Uterus (tissue), 4 donors: ENCODE measurements around the gene NGLY1. TPM values are rescaled to one million over a fixed set of nuclear protein-coding genes. Genes with fewer than 3 reads are reported as not detected.

ENCODE experiments used
- DNase-seq, 2 donors: peaks; one replicate each; pipeline ENCODE4 v3.0.0-alpha.2; 2019 to 2020
- H3K27ac ChIP-seq, 2 donors: fragments of 200-600 bp; sonication (generic); 1 replicate in 1 of 2; 2 replicates in 1 of 2; pipeline ENCODE4 v1.5.1; 2016 to 2018
- H3K27me3 ChIP-seq, 2 donors: fragments of 200-600 bp; sonication (generic); one replicate each; pipeline ENCODE4 v1.5.1; 2018 to 2019; ENCODE audit warnings: control low read depth in 1 of 2
- H3K36me3 ChIP-seq, 2 donors: fragments of 200-600 bp; sonication (generic); one replicate each; pipeline ENCODE4 v1.5.1; 2019; ENCODE audit warnings: control low read depth in 1 of 2
- H3K4me1 ChIP-seq, 2 donors: fragments of 200-600 bp; sonication (generic); one replicate each; pipeline ENCODE4 v1.5.1; 2018 to 2019; ENCODE audit warnings: control low read depth in 1 of 2
- H3K4me3 ChIP-seq, 2 donors: fragments of 200-600 bp; sonication (generic); 1 replicate in 1 of 2; 2 replicates in 1 of 2; pipeline ENCODE4 v1.5.1; 2018 to 2019; ENCODE audit warnings: mild to moderate bottlenecking in 1 of 2
- H3K9me3 ChIP-seq, 2 donors: fragments of 200-600 bp; sonication (generic); one replicate each; pipeline ENCODE4 v1.5.1; 2019; ENCODE audit warnings: control low read depth in 1 of 2
- POLR2A ChIP-seq, 2 donors: fragments of 450-650 bp; IDR thresholded peaks; one replicate each; pipeline ENCODE4 v1.6.1; 2016; ENCODE audit warnings: antibody characterized with exemption in 2 of 2, mild to moderate bottlenecking in 1 of 2, moderate library complexity in 1 of 2
- intact Hi-C: fragments of 100-400 bp; cut with DNase I; formaldehyde crosslinking; loops from one replicate; pipeline ENCODE4 v1.15.1; 2023; ENCODE audit warnings: low total_unique reads
- total RNA-seq, 4 donors: library from RNA; depleted of rRNA in 3 of 4; stranded (reverse); fragments of >200 nt in 3 of 4; gene quantifications; one replicate each; pipeline versions ENCODE4 v1.1.0 to v1.2.4, GENCODE V29; 2014 to 2023
- TF ChIP-seq, protein P1 (sequence below), 4 experiments: fragments of 200-600 bp in 2 of 4; fragments of 450-650 bp in 2 of 4; sonication (generic) in 2 of 4; IDR thresholded peaks; one replicate each; pipeline ENCODE4 v1.5.1; 2016 to 2019; ENCODE audit warnings: antibody characterized with exemption in 4 of 4, mild to moderate bottlenecking in 2 of 4, moderate library complexity in 1 of 4
- donor health status: DM: yes; HTN: yes; CAD: no.

NGLY1 gene
- total RNA-seq, 4 donors from 2014 or later, result 7.4 to 59.2 (median 30.3) TPM

DNA sequence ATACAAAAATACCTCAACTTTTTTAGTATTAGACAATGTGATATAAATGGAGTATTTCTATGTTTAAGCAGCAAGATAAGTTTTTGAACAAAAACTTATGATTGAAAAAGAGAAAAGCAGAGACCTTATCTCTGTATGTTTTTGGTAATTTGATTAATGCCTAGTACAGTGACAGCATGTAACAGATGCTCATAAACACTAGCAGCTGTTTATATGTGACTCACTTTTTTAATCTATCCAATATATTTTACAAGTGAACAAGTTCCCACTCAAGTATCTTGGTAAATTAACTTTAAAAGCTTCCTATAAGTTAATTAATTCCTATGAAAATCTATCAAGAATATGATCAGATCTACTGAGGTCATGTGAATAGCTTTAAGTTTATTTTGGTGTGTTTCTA, 55.1 kb downstream of the NGLY1 start:
- no peak for DNase-seq
- Histone ChIP-seq H3K4me1 (no peaks in the 10 kb centered on the region), H3K4me3 (no peak overlapping the region), H3K27ac (no peak overlapping the region), H3K27me3 (no peaks in the 10 kb centered on the region), H3K36me3 (no peaks in the 10 kb centered on the region), H3K9me3 (no peaks in the 10 kb centered on the region)
- intact Hi-C loops, result no loop called here
- TF ChIP-seq, protein P1, sequence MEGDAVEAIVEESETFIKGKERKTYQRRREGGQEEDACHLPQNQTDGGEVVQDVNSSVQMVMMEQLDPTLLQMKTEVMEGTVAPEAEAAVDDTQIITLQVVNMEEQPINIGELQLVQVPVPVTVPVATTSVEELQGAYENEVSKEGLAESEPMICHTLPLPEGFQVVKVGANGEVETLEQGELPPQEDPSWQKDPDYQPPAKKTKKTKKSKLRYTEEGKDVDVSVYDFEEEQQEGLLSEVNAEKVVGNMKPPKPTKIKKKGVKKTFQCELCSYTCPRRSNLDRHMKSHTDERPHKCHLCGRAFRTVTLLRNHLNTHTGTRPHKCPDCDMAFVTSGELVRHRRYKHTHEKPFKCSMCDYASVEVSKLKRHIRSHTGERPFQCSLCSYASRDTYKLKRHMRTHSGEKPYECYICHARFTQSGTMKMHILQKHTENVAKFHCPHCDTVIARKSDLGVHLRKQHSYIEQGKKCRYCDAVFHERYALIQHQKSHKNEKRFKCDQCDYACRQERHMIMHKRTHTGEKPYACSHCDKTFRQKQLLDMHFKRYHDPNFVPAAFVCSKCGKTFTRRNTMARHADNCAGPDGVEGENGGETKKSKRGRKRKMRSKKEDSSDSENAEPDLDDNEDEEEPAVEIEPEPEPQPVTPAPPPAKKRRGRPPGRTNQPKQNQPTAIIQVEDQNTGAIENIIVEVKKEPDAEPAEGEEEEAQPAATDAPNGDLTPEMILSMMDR (IDR thresholded peaks at IDR 0.05), result no peak
- no peak for TF ChIP-seq POLR2A (IDR thresholded peaks at IDR 0.05)

DNA sequence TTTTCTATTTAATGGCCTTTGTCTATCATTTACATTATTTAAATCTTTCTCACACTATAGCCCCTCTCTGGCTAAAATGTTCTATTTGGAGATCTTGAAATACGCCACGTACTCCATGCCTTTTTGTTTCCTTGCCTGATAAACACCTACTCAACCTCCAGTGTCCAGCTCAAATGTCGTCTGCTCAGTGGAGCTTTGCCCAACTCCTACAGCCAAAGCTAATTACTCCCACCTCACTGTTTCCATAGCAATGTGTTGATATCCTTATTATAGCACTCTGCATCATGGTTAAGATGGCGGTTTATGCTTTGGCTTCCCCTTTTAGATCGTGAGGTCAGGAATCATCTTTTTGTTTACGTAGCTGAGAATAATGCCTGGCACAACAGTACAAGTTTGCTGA, 55.9 kb downstream of the NGLY1 start:
- TF ChIP-seq POLR2A (IDR thresholded peaks at IDR 0.05), result no peak
- TF ChIP-seq, protein P1 (IDR thresholded peaks at IDR 0.05), result no peak

DNA sequence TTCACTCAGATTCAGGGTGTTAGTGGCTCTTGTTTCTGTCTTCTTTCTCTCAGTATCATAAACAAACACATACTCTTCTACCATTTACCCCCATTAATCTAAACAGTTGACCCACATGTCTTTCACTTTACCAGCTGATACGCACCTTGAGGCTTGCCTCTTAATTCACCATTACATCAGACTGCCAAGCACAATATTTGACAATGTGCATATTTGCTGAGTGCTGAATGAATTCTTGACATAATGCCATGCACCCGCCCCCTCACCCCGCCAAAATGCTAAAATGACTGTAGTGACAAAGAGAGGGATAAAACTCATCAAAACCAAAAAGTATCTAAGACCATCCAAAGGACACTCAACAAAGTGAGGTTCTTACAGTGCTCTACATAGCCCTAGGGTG, 57.4 kb downstream of the NGLY1 start:
- no peaks in the 10 kb centered on the region for H3K36me3 ChIP-seq
- no peak overlapping the region for H3K27ac ChIP-seq
- H3K4me3 ChIP-seq, result no peak overlapping the region
- no peak for DNase-seq
- no peaks in the 10 kb centered on the region for H3K4me1 ChIP-seq
- no peaks in the 10 kb centered on the region for H3K27me3 ChIP-seq
- no peak for TF ChIP-seq POLR2A (IDR thresholded peaks at IDR 0.05)
- TF ChIP-seq, protein P1 (IDR thresholded peaks at IDR 0.05), result no peak
- no peaks in the 10 kb centered on the region for H3K9me3 ChIP-seq
- intact Hi-C loops, result no loop called here

More for the DNA sequence above, 55.9 kb downstream of the NGLY1 start:
- intact Hi-C loops, result no loop called here
- Histone ChIP-seq H3K4me1 (no peaks in the 10 kb centered on the region), H3K36me3 (no peaks in the 10 kb centered on the region), H3K27ac (no peak overlapping the region), H3K27me3 (no peaks in the 10 kb centered on the region), H3K9me3 (no peaks in the 10 kb centered on the region), H3K4me3 (no peak overlapping the region)
- DNase-seq, result no peak

DNA sequence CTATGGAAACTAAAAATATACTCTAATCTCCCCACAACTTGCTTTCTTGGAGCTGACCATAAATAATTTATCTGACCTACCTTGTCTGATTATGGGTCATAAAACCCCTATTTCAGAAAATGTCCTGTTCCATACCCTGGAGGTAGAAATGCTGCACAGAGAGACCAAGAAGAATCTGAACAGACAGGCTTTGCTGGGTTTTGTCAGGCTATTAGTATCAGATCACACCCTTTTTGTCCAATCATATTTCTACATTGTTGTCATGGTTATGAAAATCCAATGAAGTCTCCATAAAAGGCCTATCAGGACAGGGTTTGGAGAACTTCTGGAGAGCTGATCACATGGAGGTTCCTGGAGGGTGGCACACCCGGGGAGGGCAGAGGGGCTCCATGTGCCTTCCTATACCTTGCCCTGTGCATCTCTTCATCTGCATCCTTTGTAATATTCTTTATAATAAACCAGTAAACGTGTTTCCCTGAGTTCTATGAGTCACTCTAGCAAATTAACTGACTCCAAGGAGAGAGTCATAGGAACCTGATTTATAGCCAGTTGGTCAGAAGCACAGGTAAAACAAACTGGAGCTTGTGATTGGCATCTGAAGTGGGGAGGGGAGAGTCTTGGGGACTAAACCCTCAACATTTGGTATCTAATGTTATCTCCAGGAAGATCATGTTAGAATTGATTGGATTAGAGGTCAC, 58.1 kb downstream of the NGLY1 start:
- no peaks in the 10 kb centered on the region for H3K27me3 ChIP-seq
- no peak for TF ChIP-seq POLR2A (IDR thresholded peaks at IDR 0.05)
- TF ChIP-seq, protein P1 (IDR thresholded peaks at IDR 0.05), result no peak

DNA sequence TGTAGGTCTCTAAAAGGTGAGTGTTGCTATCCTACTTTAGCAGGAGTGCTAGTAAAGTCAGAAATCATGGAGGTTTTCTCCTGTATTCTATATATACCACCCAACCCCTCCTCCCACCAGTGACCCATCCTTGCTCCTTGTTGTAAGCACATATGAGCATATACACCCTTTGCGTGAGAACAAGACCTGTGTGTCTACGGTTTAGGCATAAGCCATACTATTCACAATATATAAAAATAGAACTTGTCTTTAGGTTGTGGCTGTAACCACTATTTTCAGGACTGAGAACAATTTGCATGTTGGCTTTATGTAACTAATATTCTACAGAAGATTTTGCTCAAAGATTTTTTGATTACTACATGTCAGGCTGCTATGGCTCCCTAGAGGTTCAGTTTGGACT, 59.4 kb downstream of the NGLY1 start:
- Histone ChIP-seq H3K9me3 (no peaks in the 10 kb centered on the region), H3K4me1 (no peaks in the 10 kb centered on the region), H3K27ac (no peak overlapping the region), H3K27me3 (no peaks in the 10 kb centered on the region), H3K4me3 (no peak overlapping the region), H3K36me3 (no peaks in the 10 kb centered on the region)
- no peak for DNase-seq
- TF ChIP-seq, protein P1 (IDR thresholded peaks at IDR 0.05), result no peak
- no peak for TF ChIP-seq POLR2A (IDR thresholded peaks at IDR 0.05)
- intact Hi-C loops, result no loop called here

More for the DNA sequence above, 58.1 kb downstream of the NGLY1 start:
- Histone ChIP-seq H3K27ac (no peak overlapping the region), H3K9me3 (no peaks in the 10 kb centered on the region), H3K4me1 (no peaks in the 10 kb centered on the region), H3K36me3 (no peaks in the 10 kb centered on the region), H3K4me3 (no peak overlapping the region)
- intact Hi-C loops, result no loop called here
- no peak for DNase-seq
